CD4-positive, CD25-positive, alpha-beta regulatory T cell (primary cell): Measurements from ENCODE around the gene UBE4B. TPM values are rescaled to one million over a fixed set of nuclear protein-coding genes. Genes with fewer than 3 reads are reported as not detected.

Source experiments
- ATAC-seq, 2 donors: fragments of 150-1000 bp; cut with Tn5 transposase; one replicate each; pipeline ENCODE4 v1.10.0; 2021; ENCODE audit warnings: low read depth in 2 of 2, moderate number of reproducible peaks in 2 of 2, moderate library complexity in 1 of 2
- DNase-seq, 3 donors: peaks; one replicate each; pipeline versions ENCODE4 v3.0.0 to v3.0.0-alpha.2; 2012 to 2022; ENCODE audit warnings: mixed read lengths in 1 of 3
- H3K27ac ChIP-seq: one replicate; pipeline ENCODE4 v1.7.0; 2013; ENCODE audit warnings: mild to moderate bottlenecking, low read length; ENCODE audit not compliant: insufficient read depth, poor library complexity, severe bottlenecking
- H3K27me3 ChIP-seq: one replicate; pipeline ENCODE4 v1.7.0; 2013; ENCODE audit warnings: low read length; ENCODE audit not compliant: control insufficient read depth, insufficient read depth
- H3K36me3 ChIP-seq: one replicate; pipeline ENCODE4 v1.7.0; 2013; ENCODE audit warnings: mild to moderate bottlenecking, low read length, moderate library complexity; ENCODE audit not compliant: control insufficient read depth, insufficient read depth
- H3K4me1 ChIP-seq: 2 replicates; pipeline ENCODE4 v1.7.0; 2013; ENCODE audit warnings: mild to moderate bottlenecking, low read length; ENCODE audit not compliant: insufficient read depth, control insufficient read depth, poor library complexity, severe bottlenecking
- H3K4me3 ChIP-seq: one replicate; pipeline ENCODE4 v1.7.0; 2013; ENCODE audit warnings: low read depth, mild to moderate bottlenecking, low read length, moderate library complexity
- H3K9me3 ChIP-seq, 2 experiments: 1 replicate in 1 of 2; 2 replicates in 1 of 2; pipeline ENCODE4 v1.7.0; 2013; ENCODE audit warnings: low read length in 2 of 2, mild to moderate bottlenecking in 1 of 2, moderate library complexity in 1 of 2; ENCODE audit not compliant: control insufficient read depth in 2 of 2
- H3K27ac Mint-ChIP-seq, 3 donors: one replicate each; pipeline ENCODE4 v1.8.0; 2020 to 2022; ENCODE audit warnings: mild to moderate bottlenecking in 3 of 3, mixed read lengths in 3 of 3, moderate library complexity in 2 of 3
- H3K27me3 Mint-ChIP-seq: one replicate; pipeline ENCODE4 v1.8.0; 2022; ENCODE audit warnings: mild to moderate bottlenecking, mixed read lengths
- H3K36me3 Mint-ChIP-seq: one replicate; pipeline ENCODE4 v1.8.0; 2020; ENCODE audit warnings: mixed read lengths
- H3K4me1 Mint-ChIP-seq, 4 donors: one replicate each; pipeline ENCODE4 v1.8.0; 2020 to 2022; ENCODE audit warnings: mixed read lengths in 4 of 4, mild to moderate bottlenecking in 1 of 4
- H3K4me3 Mint-ChIP-seq, 4 donors: one replicate each; pipeline ENCODE4 v1.8.0; 2020 to 2022; ENCODE audit warnings: mild to moderate bottlenecking in 4 of 4, mixed read lengths in 4 of 4, moderate library complexity in 3 of 4
- H3K9me3 Mint-ChIP-seq, 7 donors: one replicate each; pipeline ENCODE4 v1.8.0; 2020 to 2022; ENCODE audit warnings: mixed read lengths in 7 of 7, mild to moderate bottlenecking in 3 of 7, moderate library complexity in 2 of 7
- polyA plus RNA-seq, 4 donors: library from polyadenylated mRNA; unstranded; fragments of 300-500 nt; fragmentation: Illumina TruSeq; gene quantifications; one replicate each; pipeline ENCODE4 v1.2.3, GENCODE V29; 2021
- total RNA-seq: library from RNA; stranded (reverse); gene quantifications from one replicate; pipeline ENCODE4 v1.2.3, GENCODE V29; 2022

The UBE4B gene
- total and polyA plus RNA-seq, 5 donors from 2014 or later = 8.0 to 38.7 (median 9.3) TPM

DNA sequence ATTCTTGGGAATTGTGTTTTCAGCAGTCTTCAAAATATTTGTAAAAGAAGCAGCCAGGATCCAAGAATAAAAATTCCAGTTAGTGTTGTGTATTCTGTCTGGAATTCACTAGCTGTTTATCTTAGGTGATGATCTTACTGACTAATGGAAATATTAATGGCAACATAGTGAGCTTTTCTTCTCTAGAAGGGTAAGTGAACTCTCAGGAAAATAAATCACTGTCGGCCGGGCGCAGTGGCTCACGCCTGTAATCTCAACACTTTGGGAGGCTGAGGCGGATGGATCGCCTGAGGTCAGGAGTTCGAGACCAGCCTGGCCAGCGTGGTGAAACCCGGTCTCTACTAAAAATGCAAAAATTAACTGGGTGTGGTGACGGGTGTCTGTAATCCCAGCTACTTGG is 90.2 kb downstream of the UBE4B start:
- H3K36me3 Mint-ChIP-seq = peaks cover 21% of the 10 kb centered on the region
- no peaks in the 10 kb centered on the region for H3K27me3 Mint-ChIP-seq
- DNase-seq (no peak), ATAC-seq (no peak)
- peaks cover 0 to 2% (median 0%) of the 10 kb centered on the region in 4 donors for H3K4me1 Mint-ChIP-seq
- no peak overlapping the region for H3K4me3 Mint-ChIP-seq
- Histone ChIP-seq H3K4me3 (no peak overlapping the region), H3K9me3 (no peaks in the 10 kb centered on the region), H3K36me3 (peaks cover 56% of the 10 kb centered on the region), H3K27ac (no peak overlapping the region), H3K4me1 (no peaks in the 10 kb centered on the region), H3K27me3 (no peaks in the 10 kb centered on the region)
- H3K9me3 Mint-ChIP-seq = no peaks in the 10 kb centered on the region
- H3K27ac Mint-ChIP-seq = no peak overlapping the region

DNA sequence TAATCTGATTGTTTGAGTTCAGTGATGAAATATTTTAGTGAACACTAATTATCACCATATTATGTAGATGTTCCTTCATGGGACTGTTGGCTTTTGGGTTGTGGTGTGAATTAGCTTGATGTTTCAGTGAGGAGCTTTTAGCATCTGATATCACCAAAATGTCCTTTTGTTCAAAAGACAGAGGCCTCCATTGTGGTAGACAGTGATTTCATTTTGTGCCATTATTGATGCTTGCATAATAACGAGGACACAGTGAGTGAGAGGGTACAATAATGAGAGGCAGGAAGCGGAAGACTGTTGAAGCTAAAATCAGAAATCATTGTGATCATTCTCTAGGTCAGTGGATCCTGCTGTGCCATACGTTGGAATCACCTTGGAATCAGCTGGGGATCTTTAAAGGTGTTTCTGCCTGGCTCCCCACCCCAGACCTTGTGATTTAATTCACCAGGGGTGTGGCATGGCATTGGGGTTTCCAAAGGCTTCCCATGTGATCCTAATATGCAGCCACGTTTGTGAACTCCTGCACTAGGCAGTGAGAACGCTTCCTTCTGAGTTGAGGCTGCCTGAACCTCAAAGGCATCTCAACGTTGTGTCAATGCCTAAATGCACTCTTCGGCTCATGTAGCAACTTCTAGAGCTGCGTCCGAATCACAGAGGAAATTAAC is 95.5 kb downstream of the UBE4B start:
- ATAC-seq = no peak
- no peaks in the 10 kb centered on the region for H3K4me1 ChIP-seq
- Mint-ChIP-seq H3K27me3 (no peaks in the 10 kb centered on the region), H3K9me3 (no peaks in the 10 kb centered on the region), H3K27ac (no peak overlapping the region), H3K36me3 (peaks cover 29% of the 10 kb centered on the region), H3K4me3 (no peak overlapping the region), H3K4me1 (peaks cover 0 to 3% (median 0%) of the 10 kb centered on the region in 4 donors)
- H3K27me3 ChIP-seq = no peaks in the 10 kb centered on the region
- DNase-seq = no peak
- H3K9me3 ChIP-seq = no peaks in the 10 kb centered on the region
- no peak overlapping the region for H3K27ac ChIP-seq
- no peak overlapping the region for H3K4me3 ChIP-seq
- H3K36me3 ChIP-seq = peaks cover 63% of the 10 kb centered on the region

DNA sequence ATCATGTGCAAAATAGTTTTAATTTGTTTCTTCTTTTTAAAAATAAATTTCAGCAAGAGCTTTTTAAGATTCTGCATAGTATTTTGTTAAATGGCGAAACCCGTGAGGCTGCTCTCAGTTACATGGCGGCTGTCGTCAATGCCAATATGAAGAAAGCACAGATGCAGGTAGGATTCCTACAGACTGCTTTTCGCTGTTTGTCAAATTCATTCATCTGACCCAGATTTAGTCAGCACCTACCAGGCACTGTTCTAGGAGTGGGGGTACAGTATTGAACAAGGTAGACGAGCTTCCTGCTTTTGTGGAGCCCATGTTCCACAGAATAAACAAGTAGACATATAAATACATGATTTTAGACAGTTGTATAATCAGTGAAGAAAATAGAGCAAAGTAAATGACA is 99.6 kb downstream of the UBE4B start:
- Mint-ChIP-seq H3K36me3 (peaks cover 37% of the 10 kb centered on the region), H3K4me3 (no peak overlapping the region)

DNA sequence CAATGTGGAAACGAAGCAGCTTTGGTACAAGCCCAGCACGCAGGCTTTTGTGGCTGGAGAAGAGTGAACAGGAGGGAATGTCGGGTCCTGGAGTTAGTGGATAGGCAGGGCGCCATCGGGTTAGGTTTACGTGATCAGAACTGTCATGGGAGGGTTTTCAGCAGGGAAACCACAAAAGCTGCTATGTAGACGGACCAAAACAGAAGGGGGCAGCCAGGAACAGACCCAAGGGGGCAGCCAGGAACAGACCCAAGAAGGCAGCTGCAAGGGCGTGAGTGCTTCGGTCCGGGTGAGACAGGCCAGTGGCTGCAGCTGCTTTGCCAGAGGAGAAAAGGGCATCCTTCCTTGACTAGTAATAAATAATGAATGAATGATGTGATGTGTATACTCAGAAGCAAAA is 100.1 kb downstream of the UBE4B start:
- peaks cover 40% of the 10 kb centered on the region for H3K36me3 Mint-ChIP-seq

More for the DNA sequence above, 99.6 kb downstream of the UBE4B start:
- peaks cover 70% of the 10 kb centered on the region for H3K36me3 ChIP-seq
- no peaks in the 10 kb centered on the region for H3K27me3 ChIP-seq
- no peak for ATAC-seq
- H3K4me3 ChIP-seq = no peak overlapping the region
- no peak for DNase-seq
- no peaks in the 10 kb centered on the region for H3K9me3 ChIP-seq
- no peaks in the 10 kb centered on the region for H3K4me1 ChIP-seq
- H3K27me3 Mint-ChIP-seq = no peaks in the 10 kb centered on the region
- H3K27ac Mint-ChIP-seq = peak overlapping the region in 1 of 3 donors; percentile 6
- no peak overlapping the region for H3K27ac ChIP-seq
- no peaks in the 10 kb centered on the region for H3K9me3 Mint-ChIP-seq
- peaks cover 0 to 3% (median 0%) of the 10 kb centered on the region in 4 donors for H3K4me1 Mint-ChIP-seq

DNA sequence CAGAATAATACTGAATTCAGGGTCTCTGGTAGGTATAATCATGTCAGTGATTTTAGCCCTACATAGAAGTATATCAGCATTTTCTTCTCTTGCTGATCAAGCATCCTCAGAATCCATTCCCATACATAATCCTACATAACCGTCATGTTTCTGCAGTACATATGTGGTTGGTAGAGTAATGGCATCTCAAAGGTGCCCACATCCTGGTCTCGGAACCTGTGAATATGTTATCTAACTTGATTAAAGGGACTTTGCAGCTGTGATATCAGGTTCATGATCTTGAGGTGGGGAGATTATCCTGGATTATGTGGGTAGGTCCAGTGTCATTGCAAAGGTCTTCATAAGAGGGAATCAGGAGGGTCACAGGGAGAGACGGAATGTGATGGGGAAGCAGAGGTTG is 108.2 kb downstream of the UBE4B start:
- Mint-ChIP-seq H3K4me1 (peaks cover 0 to 6% (median 0%) of the 10 kb centered on the region in 4 donors), H3K36me3 (peaks cover 36% of the 10 kb centered on the region), H3K9me3 (no peaks in the 10 kb centered on the region), H3K27me3 (no peaks in the 10 kb centered on the region), H3K4me3 (no peak overlapping the region), H3K27ac (no peak overlapping the region)
- Histone ChIP-seq H3K4me1 (no peaks in the 10 kb centered on the region), H3K9me3 (no peaks in the 10 kb centered on the region), H3K4me3 (no peak overlapping the region), H3K27ac (no peak overlapping the region), H3K27me3 (no peaks in the 10 kb centered on the region), H3K36me3 (peaks cover 48% of the 10 kb centered on the region)
- DNase-seq (no peak), ATAC-seq (no peak)

More for the DNA sequence above, 100.1 kb downstream of the UBE4B start:
- H3K9me3 ChIP-seq = no peaks in the 10 kb centered on the region
- Mint-ChIP-seq H3K4me3 (no peak overlapping the region), H3K9me3 (no peaks in the 10 kb centered on the region), H3K27me3 (no peaks in the 10 kb centered on the region), H3K27ac (peak overlapping the region in 1 of 3 donors; percentile 6), H3K4me1 (peaks cover 0 to 3% (median 0%) of the 10 kb centered on the region in 4 donors)
- no peaks in the 10 kb centered on the region for H3K4me1 ChIP-seq
- DNase-seq = no peak
- H3K4me3 ChIP-seq = no peak overlapping the region
- no peaks in the 10 kb centered on the region for H3K27me3 ChIP-seq
- ATAC-seq = no peak
- no peak overlapping the region for H3K27ac ChIP-seq
- peaks cover 69% of the 10 kb centered on the region for H3K36me3 ChIP-seq

DNA sequence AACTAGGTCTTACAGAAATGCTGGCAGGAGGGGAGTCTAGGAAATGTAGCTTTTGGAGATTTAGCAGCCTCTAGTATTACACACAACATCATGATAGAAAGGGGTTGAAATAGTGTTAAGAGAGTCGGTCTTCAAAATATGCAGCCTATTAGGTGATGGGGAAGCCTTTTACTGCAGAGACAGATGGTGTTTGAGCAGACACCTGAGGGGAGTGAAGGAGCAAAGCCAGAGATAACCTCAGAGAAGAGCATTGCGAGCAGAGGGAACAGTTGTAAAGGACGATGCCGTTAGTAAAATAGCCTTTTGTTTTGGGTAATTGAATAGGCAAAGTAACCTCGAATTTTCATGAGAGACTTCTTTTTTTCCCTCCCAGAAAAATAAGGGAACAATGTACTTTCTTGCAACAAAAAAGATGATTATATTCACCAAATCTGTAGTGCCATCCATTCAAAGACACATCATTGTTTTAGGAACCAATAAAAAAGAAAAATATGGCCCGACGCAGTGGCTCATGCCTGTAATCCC is 111.3 kb downstream of the UBE4B start:
- peaks cover 0 to 6% (median 0%) of the 10 kb centered on the region in 4 donors for H3K4me1 Mint-ChIP-seq
- H3K36me3 Mint-ChIP-seq = peaks cover 28% of the 10 kb centered on the region
- no peak overlapping the region for H3K27ac Mint-ChIP-seq
- H3K9me3 ChIP-seq = no peaks in the 10 kb centered on the region
- H3K27me3 Mint-ChIP-seq = no peaks in the 10 kb centered on the region
- no peak overlapping the region for H3K4me3 Mint-ChIP-seq
- no peak overlapping the region for H3K27ac ChIP-seq
- peaks cover 35% of the 10 kb centered on the region for H3K36me3 ChIP-seq
- no peaks in the 10 kb centered on the region for H3K27me3 ChIP-seq
- H3K9me3 Mint-ChIP-seq = no peaks in the 10 kb centered on the region
- no peak overlapping the region for H3K4me3 ChIP-seq
- DNase-seq (no peak), ATAC-seq (no peak)
- H3K4me1 ChIP-seq = no peaks in the 10 kb centered on the region

DNA sequence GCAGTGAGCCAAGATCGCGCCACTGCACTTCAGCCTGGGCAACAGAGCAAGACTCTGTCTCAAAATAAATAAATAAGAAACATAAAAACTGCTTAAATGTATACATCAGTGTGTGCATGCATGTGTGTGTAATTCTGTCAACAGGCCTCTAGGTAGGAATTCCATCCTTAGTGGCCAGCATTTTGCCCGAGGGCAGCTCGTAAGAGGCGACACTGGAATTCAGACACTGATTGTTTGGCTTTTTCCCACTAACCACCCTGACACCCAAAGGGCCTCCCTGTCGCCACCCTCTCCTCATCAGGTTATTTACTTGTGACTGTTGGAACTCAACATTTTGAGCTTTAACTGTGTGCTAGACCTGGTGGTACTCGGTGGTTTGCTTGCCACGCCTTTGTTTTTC is 113.6 kb downstream of the UBE4B start:
- Histone ChIP-seq H3K27ac (no peak overlapping the region), H3K27me3 (no peaks in the 10 kb centered on the region), H3K36me3 (peaks cover 30% of the 10 kb centered on the region), H3K9me3 (no peaks in the 10 kb centered on the region), H3K4me3 (no peak overlapping the region), H3K4me1 (no peaks in the 10 kb centered on the region)
- no peak overlapping the region for H3K4me3 Mint-ChIP-seq
- peaks cover 24% of the 10 kb centered on the region for H3K36me3 Mint-ChIP-seq
- H3K27ac Mint-ChIP-seq = peak overlapping the region in 2 of 3 donors; percentile 5 to 42
- ATAC-seq (no peak), DNase-seq (no peak)
- no peaks in the 10 kb centered on the region for H3K9me3 Mint-ChIP-seq
- no peaks in the 10 kb centered on the region for H3K27me3 Mint-ChIP-seq
- peaks cover 0 to 4% (median 0%) of the 10 kb centered on the region in 4 donors for H3K4me1 Mint-ChIP-seq

DNA sequence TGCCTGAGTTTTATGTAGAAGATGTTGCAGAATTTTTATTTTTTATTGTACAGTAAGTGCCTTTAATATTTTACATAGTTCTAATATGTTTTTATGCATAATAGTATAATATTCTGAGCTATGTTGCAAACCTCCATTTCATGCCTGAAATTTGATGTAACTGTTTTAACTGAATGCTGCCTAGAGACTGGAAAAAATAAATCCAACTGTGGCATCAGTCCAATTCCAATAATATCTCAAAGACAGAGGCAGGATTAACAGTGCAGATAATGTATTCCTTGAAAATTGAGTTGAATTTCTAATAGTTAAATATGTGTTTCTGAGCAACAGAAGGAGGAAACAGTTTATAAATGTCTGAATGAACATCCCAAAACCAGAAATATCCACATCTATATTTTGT is 116.5 kb downstream of the UBE4B start:
- peaks cover 21% of the 10 kb centered on the region for H3K36me3 Mint-ChIP-seq
- H3K36me3 ChIP-seq = peaks cover 27% of the 10 kb centered on the region
- no peaks in the 10 kb centered on the region for H3K4me1 ChIP-seq
- no peak overlapping the region for H3K4me3 ChIP-seq
- no peaks in the 10 kb centered on the region for H3K27me3 Mint-ChIP-seq
- no peak for DNase-seq
- no peak for ATAC-seq
- no peaks in the 10 kb centered on the region for H3K4me1 Mint-ChIP-seq
- no peaks in the 10 kb centered on the region for H3K27me3 ChIP-seq
- no peaks in the 10 kb centered on the region for H3K9me3 Mint-ChIP-seq
- no peak overlapping the region for H3K4me3 Mint-ChIP-seq
- H3K9me3 ChIP-seq = no peaks in the 10 kb centered on the region
- H3K27ac Mint-ChIP-seq = no peak overlapping the region
- no peak overlapping the region for H3K27ac ChIP-seq
